Neural crest cell (in vitro differentiated cells): ENCODE results near the gene LRSAM1. TPM values are rescaled to one million over a fixed set of nuclear protein-coding genes. Genes with fewer than 3 reads are reported as not detected.

ENCODE experiments used
- DNase-seq: peaks from one replicate; pipeline ENCODE4 v3.0.0; 2021; ENCODE audit warnings: low read depth, mixed read lengths, low spot score
- H3K27ac Mint-ChIP-seq: one replicate; pipeline ENCODE4 v1.8.0; 2021; ENCODE audit warnings: mild to moderate bottlenecking, mixed read lengths; ENCODE audit not compliant: unreplicated experiment
- H3K27me3 Mint-ChIP-seq: 2 replicates; pipeline ENCODE4 v1.8.0; 2021; ENCODE audit warnings: low read depth, mild to moderate bottlenecking, mixed read lengths
- H3K36me3 Mint-ChIP-seq: 2 replicates; pipeline ENCODE4 v1.8.0; 2021; ENCODE audit warnings: low read depth, mild to moderate bottlenecking, mixed read lengths
- H3K4me1 Mint-ChIP-seq: 2 replicates; pipeline ENCODE4 v1.8.0; 2021; ENCODE audit warnings: mixed read lengths
- H3K4me3 Mint-ChIP-seq: one replicate; pipeline ENCODE4 v1.8.0; 2021; ENCODE audit warnings: mild to moderate bottlenecking, mixed read lengths
- H3K9me3 Mint-ChIP-seq: 2 replicates; pipeline ENCODE4 v1.8.0; 2021; ENCODE audit warnings: mixed read lengths
- CTCF ChIP-seq: fragments of 200-600 bp; sonication (generic); conservative IDR thresholded peaks from 2 replicates; pipeline ENCODE4 v1.5.0; 2021; ENCODE audit warnings: antibody characterized with exemption, mild to moderate bottlenecking
- total RNA-seq: library from RNA; stranded (reverse); gene quantifications from 2 replicates; pipeline ENCODE4 v1.2.1, GENCODE V29; 2021

The LRSAM1 gene
- total RNA-seq, 1 donor from 2014 or later = 17.3 TPM

- Mint-ChIP-seq H3K36me3 (no peaks in the 10 kb centered on the region), H3K4me3 (no peak overlapping the region), H3K27ac (no peak overlapping the region), H3K27me3 (no peaks in the 10 kb centered on the region), H3K9me3 (no peaks in the 10 kb centered on the region), H3K4me1 (peaks cover 19% of the 10 kb centered on the region)
- no peak for DNase-seq
- TF ChIP-seq CTCF = no peak
These were observed 33.9 kb upstream of the LRSAM1 start for GRCh38 chr9:127417131-127418036.

- DNase-seq = no peak
- no peaks in the 10 kb centered on the region for H3K9me3 Mint-ChIP-seq
These were observed 33.3 kb upstream of the LRSAM1 start for GRCh38 chr9:127418037-127418471.

DNA sequence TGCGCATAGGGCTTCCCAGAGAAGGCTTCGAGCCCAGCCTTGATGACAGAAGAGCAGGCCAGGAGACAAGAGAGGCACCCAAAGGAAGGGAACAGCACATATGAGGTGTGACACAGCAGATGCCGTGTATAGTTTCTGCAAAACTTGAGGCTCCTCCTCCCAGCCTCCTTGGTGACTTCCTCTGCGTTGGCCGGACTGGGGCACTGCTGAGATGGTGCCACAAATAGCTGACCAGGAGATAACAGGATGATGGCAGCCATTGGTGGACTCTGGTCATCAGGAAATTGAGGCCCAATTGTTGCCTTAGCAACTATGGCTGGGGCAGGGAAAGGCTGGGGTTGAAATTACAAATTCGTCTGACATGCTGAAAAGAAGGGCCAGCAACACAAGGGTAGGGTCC, 32.0 kb upstream of the LRSAM1 start:
- no peak for TF ChIP-seq CTCF
- H3K27ac Mint-ChIP-seq = no peak overlapping the region
- no peaks in the 10 kb centered on the region for H3K27me3 Mint-ChIP-seq
- peaks cover 38% of the 10 kb centered on the region for H3K4me1 Mint-ChIP-seq
- H3K9me3 Mint-ChIP-seq = no peaks in the 10 kb centered on the region
- H3K36me3 Mint-ChIP-seq = no peaks in the 10 kb centered on the region
- no peak for DNase-seq
- H3K4me3 Mint-ChIP-seq = peak overlapping the region; percentile 58

More at GRCh38 chr9:127418037-127418471, 33.3 kb upstream of the LRSAM1 start:
- peak; percentile 51 for TF ChIP-seq CTCF
- H3K4me1 Mint-ChIP-seq = peaks cover 26% of the 10 kb centered on the region
- H3K27ac Mint-ChIP-seq = no peak overlapping the region
- H3K27me3 Mint-ChIP-seq = no peaks in the 10 kb centered on the region
- H3K4me3 Mint-ChIP-seq = peak overlapping the region; percentile 18
- no peaks in the 10 kb centered on the region for H3K36me3 Mint-ChIP-seq

GRCh38 chr9:127421057-127421456, 30.3 kb upstream of the LRSAM1 start:
- no peak for DNase-seq
- Mint-ChIP-seq H3K36me3 (no peaks in the 10 kb centered on the region), H3K4me3 (no peak overlapping the region), H3K27ac (no peak overlapping the region), H3K4me1 (peaks cover 40% of the 10 kb centered on the region), H3K9me3 (no peaks in the 10 kb centered on the region), H3K27me3 (no peaks in the 10 kb centered on the region)
- TF ChIP-seq CTCF = no peak

GRCh38 chr9:127422133-127422782, 29.1 kb upstream of the LRSAM1 start:
- peak overlapping the region; percentile 94 for H3K4me3 Mint-ChIP-seq
- TF ChIP-seq CTCF = no peak
- no peaks in the 10 kb centered on the region for H3K9me3 Mint-ChIP-seq
- DNase-seq = no peak
- H3K27ac Mint-ChIP-seq = peak overlapping the region; percentile 43
- H3K27me3 Mint-ChIP-seq = no peaks in the 10 kb centered on the region
- H3K4me1 Mint-ChIP-seq = peaks cover 46% of the 10 kb centered on the region
- peaks cover 4% of the 10 kb centered on the region for H3K36me3 Mint-ChIP-seq
